HCT116 (cell line): Measurements from ENCODE around the gene ARIH2. TPM values are rescaled to one million over a fixed set of nuclear protein-coding genes. Genes with fewer than 3 reads are reported as not detected.

Experiments
- ATAC-seq: fragments of 200-7000 bp; cut with Tn5 transposase; 2 replicates; pipeline ENCODE4 v1.9.1; 2020; ENCODE audit warnings: mild to moderate bottlenecking, moderate library complexity
- BruUV-seq: library from RNA; stranded (reverse); fragments of 400-500 nt; replicated peaks from 2 replicates; lab custom pipeline; 2021; lab: Mats Ljungman, UMichigan
- CTCF ChIA-PET: fragments of 300-600 bp; sonication (Branson Sonifier 250); formaldehyde crosslinking; loops from one replicate; lab custom pipeline; 2021; ENCODE audit warnings: antibody characterized with exemption; lab: Charles Lee
- POLR2A ChIA-PET: fragments of 300-600, 350-600 bp; sonication (Branson Sonifier 250); formaldehyde crosslinking; loops from one replicate; lab custom pipeline; 2021; ENCODE audit warnings: antibody characterized with exemption; lab: Charles Lee
- RAD21 ChIA-PET, 2 experiments: fragments of 300-600 bp; sonication (Branson Sonifier 250); formaldehyde crosslinking; loops; one replicate each; lab custom pipeline; 2023; ENCODE audit warnings: low total read pairs in 2 of 2; ENCODE audit not compliant: uncharacterized antibody in 2 of 2, unreplicated experiment in 2 of 2, low non-redundant PET in 1 of 2; lab: Charles Lee
- DNase-seq: peaks from one replicate; pipeline ENCODE4 v3.0.0-alpha.2; 2010; ENCODE audit warnings: low read depth, low spot score
- H2AFZ ChIP-seq: fragments of 200-600 bp; shearing (Covaris generic), sonication (generic); 2 replicates; pipeline ENCODE4 v1.6.1; 2017; ENCODE audit warnings: low read depth, mixed run types, mixed read lengths, antibody characterized with exemption, low read length; ENCODE audit not compliant: poor library complexity, severe bottlenecking
- H3K27ac ChIP-seq: 2 replicates; pipeline ENCODE4 v1.5.1; 2012; ENCODE audit warnings: low read depth, low read length
- H3K27me3 ChIP-seq: fragments of 200-600 bp; sonication (generic); 2 replicates; pipeline ENCODE4 v1.6.1; 2016; ENCODE audit warnings: mixed run types, low read length, mixed read lengths; ENCODE audit not compliant: insufficient read depth
- H3K36me3 ChIP-seq, 2 experiments: fragments of 200-500 bp in 1 of 2; fragments of 200-600 bp in 1 of 2; sonication (Bioruptor generic) in 1 of 2; sonication (generic) in 1 of 2; 2 replicates each; pipeline versions ENCODE4 v1.5.1 to v1.6.1; 2014 to 2016; ENCODE audit warnings: low read length in 2 of 2, inconsistent platforms in 1 of 2, mixed read lengths in 1 of 2, mixed run types in 1 of 2; ENCODE audit not compliant: insufficient read depth in 2 of 2, control insufficient read depth in 1 of 2
- H3K4me1 ChIP-seq, 2 experiments: fragments of 200-600 bp in 1 of 2; sonication (generic) in 1 of 2; 2 replicates each; pipeline versions ENCODE4 v1.5.1 to v1.6.1; 2012 to 2017; ENCODE audit warnings: low read length in 2 of 2, inconsistent platforms in 1 of 2, mild to moderate bottlenecking in 1 of 2, mixed read lengths in 1 of 2, mixed run types in 1 of 2, moderate library complexity in 1 of 2; ENCODE audit not compliant: insufficient read depth in 2 of 2, control insufficient read depth in 1 of 2
- H3K4me2 ChIP-seq: fragments of 200-600 bp; sonication (generic); 2 replicates; pipeline ENCODE4 v1.6.1; 2017; ENCODE audit warnings: mixed run types, low read length, mixed read lengths
- H3K4me3 ChIP-seq, 2 experiments: fragments of 200-600 bp in 1 of 2; sonication (generic) in 1 of 2; replicated peaks in 1 of 2; 2 replicates each; pipeline ENCODE4 v1.5.1; 2011 to 2016; ENCODE audit warnings: low read length in 2 of 2, control low read depth in 1 of 2, low read depth in 1 of 2, mild to moderate bottlenecking in 1 of 2, mixed read lengths in 1 of 2, mixed run types in 1 of 2
- H3K79me2 ChIP-seq: fragments of 200-600 bp; sonication (generic); 2 replicates; pipeline ENCODE4 v1.6.1; 2017; ENCODE audit warnings: mild to moderate bottlenecking, mixed run types, low read length, moderate library complexity, mixed read lengths; ENCODE audit not compliant: insufficient read depth
- H3K9ac ChIP-seq: fragments of 200-600 bp; sonication (generic); 2 replicates; pipeline ENCODE4 v1.6.1; 2016; ENCODE audit warnings: low read length, mixed read lengths
- H3K9me2 ChIP-seq: fragments of 200-600 bp; sonication (generic), shearing (Covaris generic); 2 replicates; pipeline ENCODE4 v1.6.1; 2017; ENCODE audit warnings: mixed run types, mild to moderate bottlenecking, moderate library complexity; ENCODE audit not compliant: insufficient read depth
- H3K9me3 ChIP-seq, 2 experiments: fragments of 200-500 bp in 1 of 2; fragments of 200-600 bp in 1 of 2; sonication (Bioruptor generic) in 1 of 2; sonication (generic) in 1 of 2; 2 replicates each; pipeline ENCODE4 v1.6.1; 2014 to 2017; ENCODE audit warnings: low read length in 2 of 2, mixed read lengths in 2 of 2, inconsistent platforms in 1 of 2, low read depth in 1 of 2, mild to moderate bottlenecking in 1 of 2, mixed run types in 1 of 2, moderate library complexity in 1 of 2; ENCODE audit not compliant: control insufficient read depth in 1 of 2, insufficient read depth in 1 of 2
- H4K20me1 ChIP-seq: fragments of 200-600 bp; sonication (generic), shearing (Covaris generic); 2 replicates; pipeline ENCODE4 v1.6.1; 2017; ENCODE audit warnings: mixed run types, mild to moderate bottlenecking, moderate library complexity; ENCODE audit not compliant: insufficient read depth
- CTCF ChIP-seq, 3 experiments: fragments of 200-600 bp in 1 of 3; sonication (generic) in 1 of 3; IDR thresholded peaks in 2 of 3; conservative IDR thresholded peaks in 1 of 3; 2 replicates each; pipeline ENCODE4 v1.5.1; 2012 to 2017; ENCODE audit warnings: low read depth in 2 of 3, low read length in 2 of 3, antibody characterized with exemption in 1 of 3, borderline replicate concordance in 1 of 3, control low read depth in 1 of 3, mild to moderate bottlenecking in 1 of 3, mixed read lengths in 1 of 3, mixed run types in 1 of 3, moderate library complexity in 1 of 3; ENCODE audit not compliant: insufficient read depth in 1 of 3
- EGR1 ChIP-seq: IDR thresholded peaks from 2 replicates; pipeline ENCODE4 v1.6.1; 2012; ENCODE audit warnings: low read depth
- EZH2 ChIP-seq: fragments of 200-600 bp; sonication (generic); IDR thresholded peaks from 2 replicates; pipeline ENCODE4 v1.6.1; 2017; ENCODE audit warnings: antibody characterized with exemption, mixed run types
- POLR2A ChIP-seq: IDR thresholded peaks from 2 replicates; pipeline ENCODE4 v1.7.0; 2011; ENCODE audit warnings: borderline replicate concordance; ENCODE audit not compliant: insufficient read depth, insufficient read length; ENCODE audit errors: extremely low read depth
- POLR2AphosphoS5 ChIP-seq: IDR thresholded peaks from 2 replicates; pipeline ENCODE4 v1.6.1; 2011; ENCODE audit warnings: mild to moderate bottlenecking, low read depth, low read length, moderate library complexity
- SIN3A ChIP-seq: IDR thresholded peaks from 2 replicates; pipeline ENCODE4 v1.6.1; 2012; ENCODE audit warnings: low read depth
- SRF ChIP-seq: IDR thresholded peaks from 2 replicates; pipeline ENCODE4 v1.6.1; 2012; ENCODE audit warnings: low read depth
- TCF7L2 ChIP-seq: IDR thresholded peaks from 2 replicates; pipeline ENCODE4 v1.7.0; 2011; ENCODE audit warnings: borderline replicate concordance, inconsistent platforms; ENCODE audit not compliant: insufficient read depth, insufficient read length; ENCODE audit errors: extremely low read depth
- YY1 ChIP-seq: IDR thresholded peaks from 2 replicates; pipeline ENCODE4 v1.6.1; 2011; ENCODE audit warnings: low read length, low read depth, moderate library complexity, mild to moderate bottlenecking; ENCODE audit not compliant: insufficient replicate concordance; ENCODE audit errors: extremely low read depth
- ZBTB33 ChIP-seq: IDR thresholded peaks from 2 replicates; pipeline ENCODE4 v1.6.1; 2011; ENCODE audit warnings: mild to moderate bottlenecking, low read length, moderate library complexity; ENCODE audit not compliant: insufficient replicate concordance; ENCODE audit errors: extremely low read depth
- ZFX ChIP-seq: fragments of 450-650 bp; IDR thresholded peaks from 2 replicates; pipeline ENCODE4 v1.6.1; 2017
- ZNF274 ChIP-seq: fragments of 200-500 bp; sonication (Bioruptor generic); IDR thresholded peaks from 2 replicates; pipeline ENCODE4 v1.6.1; 2014; ENCODE audit warnings: mild to moderate bottlenecking, low read depth, low read length, inconsistent platforms
- intact Hi-C: fragments of 100-400 bp; cut with micrococcal nuclease; formaldehyde crosslinking; loops from 2 replicates; pipeline ENCODE4 v1.10.0; 2022
- total RNA-seq: library from RNA; stranded (reverse); gene quantifications from one replicate; pipeline ENCODE4 v1.2.1, GENCODE V29; 2021; ENCODE audit not compliant: unreplicated experiment
- TF ChIP-seq, protein P1 (sequence below): IDR thresholded peaks from 2 replicates; pipeline ENCODE4 v1.6.1; 2012
- TF ChIP-seq, protein P2 (sequence below): IDR thresholded peaks from 2 replicates; pipeline ENCODE4 v1.6.1; 2012; ENCODE audit warnings: low read depth

ARIH2 gene
- total RNA-seq, 1 experiment from 2014 or later, result 105 TPM

GRCh38 chr3:48927928-48928327, 9.3 kb downstream of the ARIH2 start:
- RAD21 ChIA-PET, result no interaction called here
- peaks cover 98% of the 10 kb centered on the region for H3K79me2 ChIP-seq
- CTCF ChIA-PET, result no interaction called here
- no peak overlapping the region for H3K4me3 ChIP-seq
- H3K9ac ChIP-seq, result no peak overlapping the region
- DNase-seq (no peak), ATAC-seq (no peak)
- H3K4me1 ChIP-seq, result peaks cover 15 to 25% of the 10 kb centered on the region in 2 experiments
- H2AFZ ChIP-seq, result no peak overlapping the region
- no peaks in the 10 kb centered on the region for H3K9me2 ChIP-seq
- POLR2A ChIA-PET, result no interaction called here
- H3K27me3 ChIP-seq, result no peaks in the 10 kb centered on the region
- no peak overlapping the region for H3K27ac ChIP-seq
- peaks cover 20% of the 10 kb centered on the region; the same call in 1 of the 2 replicates for H4K20me1 ChIP-seq
- H3K4me2 ChIP-seq, result no peak overlapping the region
- no TSS peak for BruUV-seq
- TF ChIP-seq, protein P1, sequence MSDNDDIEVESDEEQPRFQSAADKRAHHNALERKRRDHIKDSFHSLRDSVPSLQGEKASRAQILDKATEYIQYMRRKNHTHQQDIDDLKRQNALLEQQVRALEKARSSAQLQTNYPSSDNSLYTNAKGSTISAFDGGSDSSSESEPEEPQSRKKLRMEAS, result no peak
- no peak for TF ChIP-seq YY1
- no peak for TF ChIP-seq EGR1
- no peak for TF ChIP-seq EZH2
- TF ChIP-seq POLR2A, result no peak
- no peak for TF ChIP-seq ZFX
- TF ChIP-seq SRF, result no peak
- no peak for TF ChIP-seq CTCF (IDR thresholded peaks at IDR 0.05 in 2 of 3, conservative IDR thresholded peaks at IDR 0.05 in 1 of 3; ENCODE audit: borderline replicate concordance in 1 of 3, insufficient read depth in 1 of 3, low read depth in 2 of 3, low read length in 2 of 3)
- TF ChIP-seq POLR2AphosphoS5, result no peak
- TF ChIP-seq TCF7L2, result no peak
- TF ChIP-seq, protein P2, sequence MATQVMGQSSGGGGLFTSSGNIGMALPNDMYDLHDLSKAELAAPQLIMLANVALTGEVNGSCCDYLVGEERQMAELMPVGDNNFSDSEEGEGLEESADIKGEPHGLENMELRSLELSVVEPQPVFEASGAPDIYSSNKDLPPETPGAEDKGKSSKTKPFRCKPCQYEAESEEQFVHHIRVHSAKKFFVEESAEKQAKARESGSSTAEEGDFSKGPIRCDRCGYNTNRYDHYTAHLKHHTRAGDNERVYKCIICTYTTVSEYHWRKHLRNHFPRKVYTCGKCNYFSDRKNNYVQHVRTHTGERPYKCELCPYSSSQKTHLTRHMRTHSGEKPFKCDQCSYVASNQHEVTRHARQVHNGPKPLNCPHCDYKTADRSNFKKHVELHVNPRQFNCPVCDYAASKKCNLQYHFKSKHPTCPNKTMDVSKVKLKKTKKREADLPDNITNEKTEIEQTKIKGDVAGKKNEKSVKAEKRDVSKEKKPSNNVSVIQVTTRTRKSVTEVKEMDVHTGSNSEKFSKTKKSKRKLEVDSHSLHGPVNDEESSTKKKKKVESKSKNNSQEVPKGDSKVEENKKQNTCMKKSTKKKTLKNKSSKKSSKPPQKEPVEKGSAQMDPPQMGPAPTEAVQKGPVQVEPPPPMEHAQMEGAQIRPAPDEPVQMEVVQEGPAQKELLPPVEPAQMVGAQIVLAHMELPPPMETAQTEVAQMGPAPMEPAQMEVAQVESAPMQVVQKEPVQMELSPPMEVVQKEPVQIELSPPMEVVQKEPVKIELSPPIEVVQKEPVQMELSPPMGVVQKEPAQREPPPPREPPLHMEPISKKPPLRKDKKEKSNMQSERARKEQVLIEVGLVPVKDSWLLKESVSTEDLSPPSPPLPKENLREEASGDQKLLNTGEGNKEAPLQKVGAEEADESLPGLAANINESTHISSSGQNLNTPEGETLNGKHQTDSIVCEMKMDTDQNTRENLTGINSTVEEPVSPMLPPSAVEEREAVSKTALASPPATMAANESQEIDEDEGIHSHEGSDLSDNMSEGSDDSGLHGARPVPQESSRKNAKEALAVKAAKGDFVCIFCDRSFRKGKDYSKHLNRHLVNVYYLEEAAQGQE, result no peak
- TF ChIP-seq ZNF274, result no peak
- no peak for TF ChIP-seq ZBTB33
- TF ChIP-seq SIN3A, result no peak
- peaks cover 27 to 39% of the 10 kb centered on the region in 2 experiments for H3K36me3 ChIP-seq
- H3K9me3 ChIP-seq, result no peaks in the 10 kb centered on the region
- intact Hi-C loops, result no loop called here
